MG63 (cell line): ENCODE data around the gene PNPLA2. TPM values are rescaled to one million over a fixed set of nuclear protein-coding genes. Genes with fewer than 3 reads are reported as not detected.

ENCODE experiments used
- DNase-seq: peaks from one replicate; pipeline ENCODE4 v3.0.0-alpha.2; 2020
- H3K27me3 ChIP-seq: fragments of 250-450 bp; sonication (Bioruptor Pico); 2 replicates; pipeline ENCODE4 v1.5.1; 2020; ENCODE audit warnings: mild to moderate bottlenecking, moderate library complexity
- H3K36me3 ChIP-seq: fragments of 250-450 bp; sonication (Bioruptor Pico); 2 replicates; pipeline ENCODE4 v1.5.1; 2020; ENCODE audit warnings: mild to moderate bottlenecking, moderate library complexity
- H3K4me3 ChIP-seq: fragments of 250-450 bp; sonication (Bioruptor Pico); 2 replicates; pipeline ENCODE4 v1.5.1; 2020; ENCODE audit warnings: mild to moderate bottlenecking, moderate library complexity
- H3K9me3 ChIP-seq: fragments of 250-450 bp; sonication (Bioruptor Pico); 2 replicates; pipeline ENCODE4 v1.5.1; 2020; ENCODE audit warnings: mild to moderate bottlenecking, moderate library complexity
- total RNA-seq: library from RNA; depleted of rRNA; stranded (reverse); fragments of >200 nt; shearing (Covaris generic); gene quantifications from 2 replicates; pipeline ENCODE4 v1.2.3, GENCODE V29; 2014; ENCODE audit warnings: low replicate concordance

The PNPLA2 gene
- total RNA-seq, 1 experiment from 2014 or later = 12.4 TPM

- Histone ChIP-seq H3K9me3 (no peaks in the 10 kb centered on the region), H3K36me3 (peaks cover 24% of the 10 kb centered on the region), H3K27me3 (no peaks in the 10 kb centered on the region), H3K4me3 (no peak overlapping the region)
- DNase-seq = no peak
These were observed 38.7 kb upstream of the PNPLA2 start for GRCh38 chr11:779955-780532.

GRCh38 chr11:782264-783174, 36.2 kb upstream of the PNPLA2 start:
- Histone ChIP-seq H3K4me3 (no peak overlapping the region), H3K9me3 (no peaks in the 10 kb centered on the region), H3K36me3 (peaks cover 18% of the 10 kb centered on the region), H3K27me3 (no peaks in the 10 kb centered on the region)
- no peak for DNase-seq

- H3K36me3 ChIP-seq = peaks cover 14% of the 10 kb centered on the region
- no peak overlapping the region for H3K4me3 ChIP-seq
- no peaks in the 10 kb centered on the region for H3K9me3 ChIP-seq
- DNase-seq = peak; percentile 95
- no peaks in the 10 kb centered on the region for H3K27me3 ChIP-seq
These were observed 35.1 kb upstream of the PNPLA2 start for GRCh38 chr11:783581-784015.

- Histone ChIP-seq H3K36me3 (peaks cover 4% of the 10 kb centered on the region; the same call in 1 of the 2 replicates), H3K4me3 (no peak overlapping the region), H3K9me3 (no peaks in the 10 kb centered on the region), H3K27me3 (no peaks in the 10 kb centered on the region)
- no peak for DNase-seq
These were observed 32.3 kb upstream of the PNPLA2 start for GRCh38 chr11:786235-787083.

- Histone ChIP-seq H3K27me3 (no peaks in the 10 kb centered on the region), H3K9me3 (no peaks in the 10 kb centered on the region), H3K36me3 (peaks cover 10% of the 10 kb centered on the region), H3K4me3 (no peak overlapping the region)
- no peak for DNase-seq
These were observed 31.5 kb upstream of the PNPLA2 start for GRCh38 chr11:787084-787675.

GRCh38 chr11:788009-788640, 30.6 kb upstream of the PNPLA2 start:
- Histone ChIP-seq H3K9me3 (no peaks in the 10 kb centered on the region), H3K27me3 (no peaks in the 10 kb centered on the region), H3K4me3 (no peak overlapping the region)

GRCh38 chr11:788953-789940, 29.5 kb upstream of the PNPLA2 start:
- no peak for DNase-seq
- no peak overlapping the region for H3K4me3 ChIP-seq
- H3K9me3 ChIP-seq = no peaks in the 10 kb centered on the region
- H3K27me3 ChIP-seq = no peaks in the 10 kb centered on the region
- peaks cover 29% of the 10 kb centered on the region for H3K36me3 ChIP-seq

More at GRCh38 chr11:788009-788640, 30.6 kb upstream of the PNPLA2 start:
- no peak for DNase-seq
- H3K36me3 ChIP-seq = peaks cover 17% of the 10 kb centered on the region

- Histone ChIP-seq H3K36me3 (peaks cover 35% of the 10 kb centered on the region), H3K4me3 (no peak within 1 kb of the TSS), H3K27me3 (no peaks in the 10 kb centered on the region), H3K9me3 (no peaks in the 10 kb centered on the region)
- no peak for DNase-seq
These were observed 28.8 kb upstream of the PNPLA2 start, which contains the start of gene CEND1 for GRCh38 chr11:789943-790342. Gene CEND1 (minus strand): TSS chr11:790090. CDS start chr11:788576, 1,514 bp downstream.

GRCh38 chr11:790721-791564, 27.8 kb upstream of the PNPLA2 start:
- peak; percentile 62 for DNase-seq
- Histone ChIP-seq H3K9me3 (no peaks in the 10 kb centered on the region), H3K36me3 (peaks cover 35% of the 10 kb centered on the region), H3K4me3 (no peak overlapping the region), H3K27me3 (no peaks in the 10 kb centered on the region)

GRCh38 chr11:791658-792534, 26.8 kb upstream of the PNPLA2 start:
- no peak for DNase-seq
- Histone ChIP-seq H3K9me3 (no peaks in the 10 kb centered on the region), H3K4me3 (no peak overlapping the region), H3K27me3 (no peaks in the 10 kb centered on the region), H3K36me3 (peaks cover 35% of the 10 kb centered on the region)

- no peaks in the 10 kb centered on the region for H3K9me3 ChIP-seq
- H3K27me3 ChIP-seq = no peaks in the 10 kb centered on the region
- peaks cover 35% of the 10 kb centered on the region for H3K36me3 ChIP-seq
- no peak overlapping the region for H3K4me3 ChIP-seq
- no peak for DNase-seq
These were observed 26.2 kb upstream of the PNPLA2 start for GRCh38 chr11:792535-792821.

- no peak overlapping the region for H3K4me3 ChIP-seq
- no peak for DNase-seq
- no peaks in the 10 kb centered on the region for H3K27me3 ChIP-seq
- no peaks in the 10 kb centered on the region for H3K9me3 ChIP-seq
- peaks cover 35% of the 10 kb centered on the region for H3K36me3 ChIP-seq
These were observed 25.8 kb upstream of the PNPLA2 start for GRCh38 chr11:792873-793272.

- H3K4me3 ChIP-seq = no peak overlapping the region
- no peaks in the 10 kb centered on the region for H3K9me3 ChIP-seq
- H3K36me3 ChIP-seq = peaks cover 35% of the 10 kb centered on the region
- no peaks in the 10 kb centered on the region for H3K27me3 ChIP-seq
- peak; percentile 57 for DNase-seq
These were observed 25.2 kb upstream of the PNPLA2 start for GRCh38 chr11:793556-793955.
